HG03571 (cell line): Measurements from ENCODE around the gene SH3RF3.

Experiments
- ATAC-seq: cut with Tn5 transposase; IDR thresholded peaks from one replicate; pipeline ENCODE4 v1.9.1; 2021; ENCODE audit not compliant: unreplicated experiment

The SH3RF3 gene

DNA sequence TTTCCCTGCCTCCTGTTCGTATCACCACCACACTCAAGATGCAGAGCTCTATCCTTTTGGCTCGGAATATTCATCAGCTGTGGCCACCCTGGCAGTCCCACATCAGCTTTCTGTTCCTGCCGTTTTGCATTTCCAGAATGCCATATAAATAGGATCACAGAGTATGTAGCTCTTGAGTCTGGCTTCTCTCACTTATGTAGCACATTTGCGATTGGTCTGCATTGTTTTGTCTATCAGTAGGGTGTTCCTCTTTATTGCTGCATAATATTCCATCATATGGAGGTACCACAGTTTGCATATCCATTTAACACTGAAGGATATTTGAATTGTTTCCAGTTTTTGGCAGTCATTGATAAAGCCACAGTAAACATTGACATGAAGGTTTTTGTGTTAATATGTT lies 104.6 kb downstream of the SH3RF3 start:
- ATAC-seq: no peak

DNA sequence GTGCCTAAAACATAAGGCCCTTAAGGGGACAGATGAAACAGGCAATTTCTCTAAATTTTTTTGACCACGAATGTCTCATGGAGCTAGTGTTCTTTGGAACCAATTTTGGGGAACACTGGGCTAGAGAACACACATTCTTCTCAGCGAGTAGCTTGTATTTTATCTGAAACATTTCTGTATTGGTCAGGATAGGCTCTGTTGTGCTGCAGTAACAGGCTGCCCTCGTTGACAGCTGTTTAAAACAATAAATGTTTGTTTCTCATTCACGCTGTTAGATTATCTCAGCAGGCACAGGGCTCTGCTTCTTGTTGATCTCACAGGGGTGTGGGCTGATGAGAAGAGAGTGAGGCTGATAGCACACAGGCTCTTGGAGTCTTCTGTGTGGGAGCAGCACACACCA lies 105.3 kb downstream of the SH3RF3 start:
- no peak for ATAC-seq

DNA sequence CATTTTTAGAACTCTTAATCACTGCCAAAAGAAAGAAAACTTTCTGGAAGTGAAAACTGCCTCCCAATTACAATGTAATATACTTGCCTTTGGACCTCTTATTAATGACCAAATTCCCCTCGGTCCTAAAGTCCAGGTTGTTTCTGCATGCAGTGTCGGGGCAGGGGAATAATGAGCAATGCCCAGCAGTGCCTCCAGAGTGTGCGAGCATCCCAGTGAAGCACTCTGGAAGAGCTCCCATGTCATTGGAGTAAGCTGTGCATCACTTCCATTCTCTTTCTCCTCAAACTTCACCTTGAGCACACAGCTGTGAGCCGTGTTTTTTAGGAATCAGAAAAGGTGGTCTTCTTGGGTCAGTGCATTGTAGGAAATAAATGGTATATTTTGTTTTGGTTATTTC lies 107.1 kb downstream of the SH3RF3 start:
- ATAC-seq: no peak

DNA sequence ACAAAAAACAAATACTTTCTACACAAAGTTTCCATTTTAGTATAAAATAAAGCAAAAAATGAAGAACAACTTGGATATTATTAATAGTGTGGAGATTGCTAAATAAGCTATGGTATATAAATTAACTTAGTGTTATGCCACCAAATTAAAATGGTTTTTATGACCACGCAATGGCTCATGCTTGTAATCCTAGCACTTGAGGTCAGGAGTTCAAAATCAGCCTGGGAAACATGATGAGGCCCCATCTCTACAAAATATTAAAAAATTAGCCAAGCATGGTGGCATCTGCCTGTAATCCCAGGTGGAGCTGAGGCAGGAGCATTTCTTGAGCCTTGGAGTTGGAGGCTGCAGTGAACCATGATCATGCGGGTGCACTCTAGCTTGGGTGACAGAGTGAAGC lies 108.8 kb downstream of the SH3RF3 start:
- no peak for ATAC-seq

DNA sequence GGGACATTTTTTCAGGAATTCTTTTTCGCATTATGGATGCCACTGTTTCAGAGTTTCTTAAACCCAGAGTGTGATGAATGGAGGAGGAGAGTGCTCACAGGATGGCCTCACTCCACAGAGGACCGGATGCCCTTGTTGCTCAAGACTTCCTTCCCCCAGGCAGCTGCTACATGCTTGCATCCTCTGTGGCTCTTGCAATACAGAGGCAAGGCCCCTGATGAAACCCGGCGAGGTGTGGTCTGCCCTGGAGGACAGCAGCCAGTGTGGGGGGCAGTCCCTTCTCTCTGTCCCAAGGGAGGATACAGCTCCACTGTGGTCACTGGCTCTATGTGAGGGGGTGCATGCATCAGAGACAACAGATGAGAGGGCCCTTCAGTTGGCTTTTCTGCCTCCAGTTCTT lies 109.6 kb downstream of the SH3RF3 start:
- peak; percentile 95 for ATAC-seq

DNA sequence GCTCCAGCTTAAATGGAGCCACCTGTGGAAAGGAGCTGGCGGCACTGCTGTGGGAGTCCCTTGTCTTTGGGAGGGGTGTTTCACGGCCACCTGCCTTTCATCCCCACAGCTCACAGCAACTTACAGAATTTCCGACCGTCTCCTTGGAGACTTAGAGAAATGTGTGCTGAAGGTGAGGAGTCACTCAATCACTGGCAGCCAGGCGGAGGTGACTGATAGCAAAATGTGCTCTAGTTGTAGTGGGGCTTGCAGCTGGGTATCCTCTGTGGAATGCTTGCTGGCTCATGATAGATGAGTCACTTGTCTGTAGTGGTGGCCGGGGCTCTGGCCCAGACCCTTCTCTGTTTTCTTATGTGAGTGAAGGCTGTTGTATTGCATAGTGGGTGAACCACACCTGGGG lies 110.7 kb downstream of the SH3RF3 start:
- ATAC-seq: no peak

DNA sequence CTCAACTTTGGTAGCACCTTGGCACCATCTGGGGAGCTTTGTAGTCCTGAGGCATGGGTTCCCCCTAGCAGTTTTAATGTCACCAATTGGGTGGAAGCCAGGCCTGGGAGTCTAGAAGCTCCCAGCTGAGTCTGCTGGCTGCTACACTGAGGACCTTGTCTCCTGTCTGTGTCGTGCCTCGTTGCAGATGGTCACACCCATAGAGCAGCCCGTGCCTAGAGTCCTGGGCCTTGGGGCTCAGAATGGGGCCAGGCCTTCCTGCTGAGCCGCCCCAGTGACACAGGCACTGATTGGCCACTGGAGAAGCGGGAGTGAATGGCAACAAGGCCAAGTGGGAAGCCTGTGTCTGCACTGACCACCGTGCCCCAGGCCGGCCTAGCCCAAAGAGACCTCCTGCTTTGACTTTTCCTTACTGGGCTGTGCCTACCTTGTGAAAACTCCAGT lies 113.2 kb downstream of the SH3RF3 start:
- ATAC-seq: no peak

DNA sequence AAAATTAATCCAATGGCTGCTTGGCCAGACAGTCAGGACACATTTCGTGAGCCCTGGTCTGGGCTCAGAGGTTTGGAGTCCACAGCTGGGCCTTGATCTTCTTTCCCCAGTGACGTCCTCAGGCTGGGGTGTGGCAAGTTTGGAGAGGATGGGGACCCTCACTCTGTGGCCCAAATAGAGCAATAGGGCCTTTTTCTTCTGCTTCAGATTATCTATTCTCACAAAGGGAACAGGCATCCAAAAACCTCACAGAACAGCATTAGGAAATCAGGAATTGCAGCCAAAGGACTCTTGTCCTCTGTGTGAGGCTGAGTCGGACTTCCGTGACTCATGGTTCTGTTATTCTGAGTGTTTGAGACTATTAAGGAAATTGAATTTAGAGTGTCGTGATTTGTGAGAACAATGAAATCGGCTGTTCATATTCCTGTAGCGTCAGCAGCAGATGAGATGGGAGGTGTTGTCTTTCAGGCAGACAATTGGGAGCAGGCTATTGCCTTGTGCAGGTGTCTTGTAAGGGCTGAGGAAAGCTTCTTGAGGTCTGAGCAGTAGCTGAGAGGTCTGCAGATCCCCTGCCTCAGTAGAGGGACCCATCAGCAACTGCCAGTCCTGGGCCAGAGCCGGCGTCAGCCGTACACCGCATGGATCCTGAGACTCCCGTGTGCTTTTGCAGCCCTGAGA lies 113.8 kb downstream of the SH3RF3 start:
- no peak for ATAC-seq

DNA sequence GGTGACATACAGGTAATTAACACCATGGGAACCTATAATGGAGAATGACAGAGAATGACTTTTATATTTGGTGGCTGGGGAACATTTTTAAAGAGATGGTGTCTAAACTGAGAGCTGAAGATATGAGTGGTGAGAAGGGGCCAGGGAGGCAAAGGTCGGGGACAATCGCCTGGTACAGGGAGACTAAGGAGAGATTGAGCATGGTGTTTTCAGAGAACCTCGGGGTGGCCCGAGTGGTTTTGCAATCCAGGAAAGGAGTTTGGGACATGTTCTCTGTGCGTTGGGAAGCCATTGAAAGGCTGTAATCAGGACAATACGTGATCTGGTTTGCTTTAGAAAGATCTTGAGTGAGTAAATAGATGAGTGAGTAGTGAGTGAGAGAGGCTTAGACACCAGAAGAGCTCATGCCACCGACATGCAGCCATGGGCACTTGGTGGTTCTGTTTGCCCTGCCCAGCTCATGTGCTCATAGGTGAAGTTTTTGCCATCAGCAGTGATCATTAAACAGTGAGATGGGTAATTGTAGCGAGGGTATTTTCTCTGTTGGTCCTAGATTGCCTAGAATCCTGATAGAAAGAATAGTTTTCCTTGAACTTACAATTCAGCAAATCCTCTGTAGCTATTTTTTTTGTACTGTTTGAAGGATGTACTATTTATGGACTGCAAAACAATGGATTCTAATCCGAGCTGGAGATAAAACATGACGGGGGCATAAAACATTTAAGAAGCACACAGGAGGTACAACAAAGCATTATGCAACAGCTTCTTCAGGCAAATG lies 114.7 kb downstream of the SH3RF3 start:
- ATAC-seq: no peak

DNA sequence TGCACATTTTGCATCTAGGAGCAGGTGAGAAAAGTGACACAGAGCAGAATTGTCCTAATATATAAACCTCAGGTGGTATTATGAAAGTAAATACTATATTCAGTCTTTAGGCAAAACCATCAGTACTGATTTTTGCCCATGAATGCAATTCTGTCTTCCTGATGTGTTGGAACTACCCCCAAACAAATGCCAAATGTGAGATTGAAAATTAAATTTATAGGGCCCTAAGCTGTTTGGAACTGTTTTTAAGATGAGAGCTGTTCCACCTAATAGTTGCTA lies 115.2 kb downstream of the SH3RF3 start:
- no peak for ATAC-seq

DNA sequence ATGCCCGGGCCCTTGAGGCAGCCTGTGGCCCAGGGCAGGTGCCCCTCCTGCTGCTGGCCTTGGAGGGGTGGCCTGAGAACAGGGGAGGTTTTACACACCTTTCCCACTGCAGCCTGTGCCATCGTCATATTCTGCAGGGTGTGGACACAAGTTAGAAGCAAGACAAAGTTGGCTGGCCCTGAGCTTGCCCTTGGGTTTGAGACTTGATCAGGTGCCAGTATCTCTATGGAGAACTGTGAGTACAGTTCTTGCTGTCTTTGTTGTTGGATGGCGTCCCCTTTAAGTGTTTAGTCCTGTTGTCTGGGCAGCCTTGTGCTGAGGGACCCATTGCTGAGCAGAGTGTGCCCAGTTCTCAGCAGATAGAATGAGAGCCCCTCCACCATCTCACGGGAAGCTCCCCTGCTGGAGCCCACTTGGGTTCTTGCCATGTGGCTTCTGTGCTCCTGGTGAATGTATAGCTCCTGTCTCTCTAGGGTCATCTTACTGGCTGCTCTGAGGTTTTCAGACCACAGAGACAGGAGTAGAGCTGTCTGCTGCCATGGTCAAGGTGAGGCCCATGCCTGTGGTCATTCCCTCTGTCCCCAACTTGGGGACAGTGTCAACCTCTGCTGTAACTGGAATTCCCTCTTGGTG lies 115.9 kb downstream of the SH3RF3 start:
- ATAC-seq: no peak

DNA sequence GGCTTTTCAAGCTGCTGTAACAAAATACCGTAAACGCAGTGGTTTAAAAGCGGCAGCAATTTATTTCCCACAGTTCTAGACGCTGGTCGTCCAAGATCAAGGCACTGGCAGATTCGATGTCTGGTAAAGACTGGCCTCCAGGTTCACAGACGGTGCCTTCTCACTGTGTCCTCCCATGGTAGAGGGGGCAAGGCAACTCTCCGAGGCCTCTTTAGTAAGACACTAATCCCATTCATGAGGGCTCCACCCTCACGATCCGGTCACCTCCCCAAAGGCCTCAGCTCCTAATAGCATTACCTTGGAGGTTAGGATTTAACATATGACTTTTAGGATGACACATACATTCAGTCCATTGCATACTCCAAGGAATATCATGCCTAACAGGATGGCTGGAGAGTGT lies 117.2 kb downstream of the SH3RF3 start:
- no peak for ATAC-seq

DNA sequence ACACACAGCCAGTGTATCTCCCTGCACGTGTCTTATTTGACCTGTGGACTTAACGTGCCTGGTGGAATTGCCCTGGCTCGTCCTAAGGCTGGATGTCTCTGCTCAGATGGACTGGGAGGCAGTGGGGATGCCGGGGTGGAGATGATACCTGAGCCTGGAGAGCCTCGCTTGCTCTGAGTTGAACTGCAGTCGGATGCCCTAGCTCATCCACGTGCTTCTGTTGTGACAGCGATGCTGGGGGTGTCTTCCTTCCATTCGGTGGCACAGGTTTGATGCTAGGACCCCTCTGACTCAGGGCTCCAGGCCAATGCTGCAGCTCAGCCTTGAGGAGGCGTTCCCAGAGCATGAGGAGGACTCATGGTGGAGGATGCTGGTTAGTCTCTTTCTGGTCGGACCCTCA lies 117.6 kb downstream of the SH3RF3 start:
- no peak for ATAC-seq

DNA sequence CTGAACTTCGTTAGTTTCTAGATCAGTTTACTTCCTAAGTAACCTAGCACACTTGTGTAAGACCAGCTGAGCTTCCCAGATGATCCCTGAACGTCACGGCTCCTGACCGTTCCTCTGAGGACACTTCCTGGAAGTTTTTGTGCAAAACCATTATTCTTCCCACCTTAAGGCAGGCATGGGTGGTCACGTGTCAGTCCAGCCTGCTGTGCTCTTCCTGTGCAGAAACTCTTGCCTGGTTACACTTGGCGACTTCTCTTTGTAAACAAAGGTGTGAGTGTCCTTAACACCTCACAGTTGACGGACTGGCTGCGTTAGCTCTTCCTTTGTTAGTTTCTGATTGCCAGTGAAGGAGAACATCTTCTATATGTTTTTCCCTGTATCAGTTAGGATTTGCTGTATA lies 118.3 kb downstream of the SH3RF3 start:
- ATAC-seq: no peak

DNA sequence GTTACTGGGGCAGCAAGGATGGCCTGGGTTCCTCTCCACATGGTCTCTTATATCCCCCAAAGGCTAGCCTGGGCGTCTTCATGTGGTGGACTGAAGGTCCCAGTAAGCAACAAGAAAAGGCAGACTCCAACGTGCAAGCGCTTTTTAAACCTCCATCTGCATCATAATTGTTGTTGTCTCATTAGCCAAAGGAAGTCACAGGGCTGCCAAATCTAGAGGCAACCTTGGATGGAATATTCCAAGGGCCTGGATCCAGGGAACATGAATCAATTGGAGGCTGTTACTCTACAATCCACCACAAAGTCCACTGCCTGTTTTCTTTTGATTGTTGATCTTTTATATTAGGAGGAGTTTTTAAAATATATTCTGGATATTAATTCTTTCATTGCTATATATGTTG lies 118.8 kb downstream of the SH3RF3 start:
- ATAC-seq: no peak

DNA sequence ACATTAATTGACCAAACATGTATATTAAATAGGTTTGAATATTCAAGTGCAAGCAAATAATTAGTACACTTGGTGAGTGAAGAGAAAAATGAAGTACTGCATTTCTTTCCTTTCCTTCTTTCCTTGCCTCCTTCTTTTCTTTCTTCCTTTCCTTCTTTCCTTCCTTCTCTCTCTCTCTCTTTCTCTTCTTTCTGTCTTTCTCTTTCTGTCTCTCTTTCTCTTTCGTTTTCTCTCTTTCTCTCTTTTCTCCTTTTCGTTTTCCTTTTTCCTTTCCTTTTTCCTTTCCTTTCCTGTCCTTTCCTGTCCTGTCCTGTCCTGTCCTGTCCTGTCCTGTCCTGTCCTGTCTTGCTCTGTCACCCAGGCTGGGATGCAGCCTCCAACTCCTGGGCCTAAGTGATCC lies 119.6 kb downstream of the SH3RF3 start:
- ATAC-seq: no peak

DNA sequence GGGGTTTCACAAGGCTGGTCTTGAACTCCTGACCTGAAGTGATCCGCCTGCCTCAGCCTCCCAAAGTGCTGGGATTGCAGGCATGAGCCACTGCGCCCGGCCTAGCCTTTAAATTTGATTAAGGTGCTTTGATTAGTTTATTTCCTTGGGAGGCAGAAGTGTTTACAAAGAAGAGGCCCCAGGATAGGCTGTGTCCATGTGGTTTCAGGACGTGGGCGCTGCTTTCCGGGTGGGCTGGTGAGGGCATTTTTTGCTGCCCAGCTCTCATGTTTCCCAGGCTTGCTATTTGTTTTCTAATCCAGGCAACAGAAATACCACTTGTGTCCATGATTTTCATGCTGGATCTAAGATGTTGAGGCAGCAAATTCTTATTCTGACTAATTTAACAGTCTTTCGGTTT lies 124.2 kb downstream of the SH3RF3 start:
- no peak for ATAC-seq

DNA sequence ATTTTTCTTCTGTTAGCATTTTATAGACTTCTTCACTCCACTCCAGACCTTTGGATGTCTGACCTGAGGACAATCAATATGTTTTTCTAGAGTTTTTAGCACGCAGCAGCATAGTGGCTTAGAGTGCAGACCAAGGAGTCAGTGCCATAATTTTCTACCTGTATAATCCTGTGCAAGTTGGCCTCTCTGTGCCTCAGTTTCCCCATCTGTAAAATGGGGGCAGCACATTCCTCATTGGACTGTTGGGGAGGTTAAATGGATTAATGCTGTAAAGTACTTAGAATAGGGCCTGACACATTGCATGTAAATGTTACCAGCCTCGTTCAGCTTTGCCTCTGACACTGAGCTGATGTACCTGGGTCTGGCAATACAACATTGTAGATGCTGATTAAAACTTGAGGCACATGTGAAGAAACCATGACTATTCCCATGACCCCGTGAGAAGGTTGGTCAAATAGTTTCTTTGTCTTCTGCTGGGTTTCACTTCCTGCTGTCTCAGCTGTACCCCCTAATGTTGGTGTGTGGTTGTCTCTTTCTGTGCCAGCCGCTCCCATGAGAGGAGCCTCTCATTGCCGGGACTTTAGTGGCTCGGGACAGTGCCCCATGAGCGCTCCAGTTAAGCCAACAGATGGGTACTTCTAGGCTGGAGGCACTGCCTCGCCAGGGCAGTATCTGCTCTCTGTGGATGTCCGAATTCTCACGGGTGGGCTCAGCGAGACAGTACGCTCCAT lies 125.3 kb downstream of the SH3RF3 start:
- ATAC-seq: no peak

DNA sequence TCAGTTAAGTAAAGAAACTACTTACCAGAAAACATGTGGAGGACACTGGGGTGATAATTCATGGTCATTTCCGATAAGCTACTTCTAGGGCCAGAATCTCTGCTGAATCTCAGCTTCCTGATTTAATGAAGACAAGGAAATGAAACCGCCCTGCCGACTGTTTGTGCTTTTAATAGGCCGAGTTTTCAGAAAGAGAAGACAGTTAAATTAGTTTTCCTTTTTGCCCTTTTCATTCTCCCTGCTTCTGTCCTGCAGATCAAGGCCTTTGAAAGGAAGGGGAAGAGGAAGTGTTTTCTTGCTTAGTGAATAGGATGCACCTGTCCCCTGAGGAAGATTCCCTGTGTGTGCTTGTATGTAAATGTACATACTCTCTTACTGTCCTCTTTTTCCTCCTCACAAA lies 126.6 kb downstream of the SH3RF3 start:
- no peak for ATAC-seq

DNA sequence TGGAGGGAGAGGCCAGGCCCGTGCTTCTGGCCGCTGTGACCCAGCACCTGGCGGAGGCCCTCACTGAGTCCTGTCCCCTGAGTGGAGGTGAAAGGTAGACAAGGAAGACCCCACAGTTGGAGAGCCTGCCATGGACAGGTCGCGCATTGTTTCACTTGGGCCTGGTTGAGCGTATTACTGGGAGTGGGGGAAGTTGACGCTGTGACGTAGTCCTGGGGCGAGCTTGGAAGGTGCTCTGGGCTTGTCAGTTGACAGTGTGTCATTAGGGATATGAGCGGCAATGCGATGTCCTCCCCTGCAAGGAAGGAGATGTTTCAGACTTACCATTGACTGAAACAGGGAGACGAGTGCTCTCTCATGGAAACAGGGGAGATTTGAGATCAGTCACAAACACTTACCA lies 127.1 kb downstream of the SH3RF3 start:
- no peak for ATAC-seq

DNA sequence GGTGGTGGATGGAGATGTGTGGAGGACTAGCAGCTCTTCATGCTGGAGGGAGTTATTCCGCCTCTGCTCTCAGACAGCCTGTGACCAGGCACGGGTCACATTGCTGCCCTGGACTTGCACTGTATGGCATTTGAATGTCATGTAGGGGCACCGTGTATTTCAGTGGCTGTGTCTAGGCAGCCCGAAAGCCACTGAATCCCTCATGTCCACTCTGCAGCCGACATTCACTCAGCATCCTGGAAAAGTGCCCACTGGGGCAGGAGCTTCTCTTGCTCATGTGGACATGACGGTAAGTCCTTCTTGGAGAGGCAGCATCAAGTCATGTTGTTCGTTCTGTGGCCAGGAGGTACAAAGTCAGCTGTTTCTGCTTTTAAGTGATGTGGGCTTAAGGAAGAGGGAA lies 127.9 kb downstream of the SH3RF3 start:
- ATAC-seq: no peak

DNA sequence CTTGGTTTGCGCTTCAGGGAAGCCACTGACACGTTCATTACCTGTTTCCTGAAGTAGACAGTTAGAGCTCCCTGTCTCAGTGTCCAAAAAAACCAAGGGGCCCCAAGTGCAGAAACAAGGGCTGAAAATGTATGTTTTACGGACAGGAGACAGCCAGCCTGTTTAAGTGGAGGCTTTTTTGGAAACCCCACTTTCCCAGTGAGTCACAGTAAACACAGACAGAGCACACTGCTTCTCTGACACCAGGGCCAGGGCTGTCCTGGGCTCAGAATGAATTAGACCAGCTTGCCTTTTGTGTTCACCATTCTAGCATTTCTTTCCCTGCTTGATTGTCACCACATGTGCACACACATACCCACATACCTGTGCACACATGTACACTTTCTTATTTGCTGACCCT lies 128.6 kb downstream of the SH3RF3 start:
- no peak for ATAC-seq
